ENCODE results near the gene GPR37L1. TPM values are rescaled to one million over a fixed set of nuclear protein-coding genes. Genes with fewer than 3 reads are reported as not detected.

Gene GPR37L1
- total and polyA plus RNA-seq, 10 donors = 0.16 TPM; not detected in 9

DNA sequence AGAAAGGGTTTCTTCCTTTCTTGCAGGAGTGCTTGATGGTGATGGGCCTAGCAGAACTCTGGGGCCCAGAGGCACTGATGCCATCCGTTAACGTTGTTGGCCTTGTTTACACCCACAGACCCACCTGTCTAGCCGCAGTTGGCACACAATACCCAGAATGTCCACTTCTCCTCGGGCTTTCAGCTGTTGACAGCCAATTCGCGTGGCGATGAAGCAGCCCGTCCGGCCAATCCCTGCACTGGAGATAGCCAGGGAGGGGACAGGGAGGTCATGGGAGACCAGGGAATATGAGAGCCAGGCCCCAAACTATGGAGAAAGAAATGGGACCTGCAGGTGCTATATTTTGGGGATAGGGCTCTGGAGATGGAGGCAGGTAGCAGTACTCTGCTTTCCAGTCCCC, 27.5 kb downstream of the GPR37L1 start:
- no peak for TF ChIP-seq POLR2A (IDR thresholded peaks at IDR 0.05)
- peaks cover 10 to 41% (median 20%) of the 10 kb centered on the region in 6 donors for H3K4me1 ChIP-seq
- no peaks in the 10 kb centered on the region for H3K27me3 ChIP-seq (replicated peaks in 1 of 7)
- DNase-seq = no peak
- no peaks in the 10 kb centered on the region for H3K9me3 ChIP-seq
- H3K27ac ChIP-seq = no peak overlapping the region
- peaks cover 0 to 88% (median 51%) of the 10 kb centered on the region in 6 donors for H3K36me3 ChIP-seq
- 90 to 96% (median 93%) methylated on average over 9 of the region's 9 CpGs for WGBS, 5 donors
- intact Hi-C loops (cut with DNase I; ENCODE audit: low total_unique reads) = no loop called here
- H3K4me3 ChIP-seq = no peak overlapping the region

DNA sequence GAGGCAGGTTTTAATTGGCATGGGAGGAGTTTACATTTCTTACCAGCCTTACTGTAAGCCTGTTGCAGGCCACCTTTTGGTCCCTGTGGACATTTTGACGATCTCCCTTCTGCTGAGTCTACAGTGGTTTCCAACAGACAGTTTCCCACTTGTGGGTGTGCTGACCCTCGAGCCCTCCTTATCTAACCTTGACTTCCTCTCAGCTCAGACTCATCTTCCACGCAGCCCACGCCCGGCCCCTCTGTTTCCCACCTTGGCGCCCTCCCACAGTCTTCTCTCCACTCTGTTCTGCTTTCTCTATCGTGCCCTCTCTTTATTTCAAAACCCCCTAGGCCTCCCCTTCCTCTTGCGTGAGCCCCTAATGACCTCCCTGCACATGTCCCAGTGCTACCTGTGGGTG, 27.9 kb downstream of the GPR37L1 start:
- no peak overlapping the region for H3K27ac ChIP-seq
- TF ChIP-seq POLR2A (IDR thresholded peaks at IDR 0.05) (no peak), POLR2AphosphoS5 (IDR thresholded peaks at IDR 0.05) (no peak)
- TF ChIP-seq, protein P1, sequence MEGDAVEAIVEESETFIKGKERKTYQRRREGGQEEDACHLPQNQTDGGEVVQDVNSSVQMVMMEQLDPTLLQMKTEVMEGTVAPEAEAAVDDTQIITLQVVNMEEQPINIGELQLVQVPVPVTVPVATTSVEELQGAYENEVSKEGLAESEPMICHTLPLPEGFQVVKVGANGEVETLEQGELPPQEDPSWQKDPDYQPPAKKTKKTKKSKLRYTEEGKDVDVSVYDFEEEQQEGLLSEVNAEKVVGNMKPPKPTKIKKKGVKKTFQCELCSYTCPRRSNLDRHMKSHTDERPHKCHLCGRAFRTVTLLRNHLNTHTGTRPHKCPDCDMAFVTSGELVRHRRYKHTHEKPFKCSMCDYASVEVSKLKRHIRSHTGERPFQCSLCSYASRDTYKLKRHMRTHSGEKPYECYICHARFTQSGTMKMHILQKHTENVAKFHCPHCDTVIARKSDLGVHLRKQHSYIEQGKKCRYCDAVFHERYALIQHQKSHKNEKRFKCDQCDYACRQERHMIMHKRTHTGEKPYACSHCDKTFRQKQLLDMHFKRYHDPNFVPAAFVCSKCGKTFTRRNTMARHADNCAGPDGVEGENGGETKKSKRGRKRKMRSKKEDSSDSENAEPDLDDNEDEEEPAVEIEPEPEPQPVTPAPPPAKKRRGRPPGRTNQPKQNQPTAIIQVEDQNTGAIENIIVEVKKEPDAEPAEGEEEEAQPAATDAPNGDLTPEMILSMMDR (IDR thresholded peaks at IDR 0.05 in 8 of 11, conservative IDR thresholded peaks at IDR 0.05 in 3 of 11) = no peak
- no peak for DNase-seq
- H3K36me3 ChIP-seq = peaks cover 0 to 92% (median 52%) of the 10 kb centered on the region in 6 donors
- intact Hi-C loops (cut with DNase I; ENCODE audit: low total_unique reads) = no loop called here
- H3K27me3 ChIP-seq (replicated peaks in 1 of 7) = no peaks in the 10 kb centered on the region
- H3K4me1 ChIP-seq = peaks cover 7 to 41% (median 20%) of the 10 kb centered on the region in 6 donors
- 51 to 71% (median 63%) methylated on average over 8 of the region's 8 CpGs for WGBS, 5 donors
- no peak overlapping the region for H3K4me3 ChIP-seq
- H3K9me3 ChIP-seq = no peaks in the 10 kb centered on the region

DNA sequence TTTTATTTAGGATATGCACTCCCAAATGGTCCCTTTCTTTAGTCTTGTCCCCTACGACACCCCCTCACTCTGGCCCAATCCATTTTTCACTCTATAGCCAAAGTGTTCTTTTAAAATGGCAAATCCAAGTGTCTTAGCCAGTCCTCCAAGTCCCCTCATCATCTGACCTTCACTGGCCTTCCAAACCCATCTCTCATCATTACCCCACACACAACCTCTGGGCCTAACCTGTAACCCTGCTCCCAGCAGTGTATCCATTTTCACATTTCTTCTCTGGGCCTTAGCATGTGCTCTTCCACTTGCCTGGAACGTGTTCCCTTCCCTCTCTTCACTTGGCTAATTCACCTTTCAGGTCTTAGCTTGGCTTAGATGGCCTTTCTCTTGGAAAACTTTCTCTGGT, 28.3 kb downstream of the GPR37L1 start:
- whole genome bisulfite sequencing, 5 donors = 86 to 95% (median 93%) methylated on average over 2 of the region's 2 CpGs
- TF ChIP-seq POLR2AphosphoS5 (IDR thresholded peaks at IDR 0.05) = no peak
- TF ChIP-seq, protein P1 (IDR thresholded peaks at IDR 0.05 in 8 of 11, conservative IDR thresholded peaks at IDR 0.05 in 3 of 11) = no peak
- no peak for TF ChIP-seq POLR2A (IDR thresholded peaks at IDR 0.05)
- Histone ChIP-seq H3K27me3 (replicated peaks in 1 of 7) (no peaks in the 10 kb centered on the region), H3K36me3 (peaks cover 0 to 96% (median 52%) of the 10 kb centered on the region in 6 donors), H3K27ac (no peak overlapping the region), H3K9me3 (no peaks in the 10 kb centered on the region), H3K4me1 (peaks cover 5 to 41% (median 21%) of the 10 kb centered on the region in 6 donors), H3K4me3 (no peak overlapping the region)
- DNase-seq = no peak
- intact Hi-C loops (cut with DNase I; ENCODE audit: low total_unique reads) = no loop called here

GRCh38 chr1:202152399-202152798, 29.7 kb downstream of the GPR37L1 start:
- Histone ChIP-seq H3K9me3 (no peaks in the 10 kb centered on the region), H3K27me3 (replicated peaks in 1 of 7) (no peaks in the 10 kb centered on the region), H3K27ac (no peak overlapping the region), H3K4me3 (no peak overlapping the region), H3K36me3 (peaks cover 0 to 100% (median 59%) of the 10 kb centered on the region in 6 donors), H3K4me1 (peaks cover 5 to 44% (median 33%) of the 10 kb centered on the region in 6 donors)
- DNase-seq = no peak
- 89 to 96% (median 94%) methylated on average over 10 of the region's 10 CpGs for WGBS, 5 donors
- no peak for TF ChIP-seq POLR2AphosphoS5 (IDR thresholded peaks at IDR 0.05)
- no peak for TF ChIP-seq POLR2A (IDR thresholded peaks at IDR 0.05)
- TF ChIP-seq, protein P1 (IDR thresholded peaks at IDR 0.05 in 8 of 11, conservative IDR thresholded peaks at IDR 0.05 in 3 of 11) = no peak
- intact Hi-C loops (cut with DNase I; ENCODE audit: low total_unique reads) = no loop called here

GRCh38 chr1:202153284-202153683, 30.6 kb downstream of the GPR37L1 start:
- Histone ChIP-seq H3K27ac (no peak overlapping the region), H3K4me3 (no peak overlapping the region), H3K36me3 (peaks cover 0 to 99% (median 57%) of the 10 kb centered on the region in 6 donors), H3K27me3 (replicated peaks in 1 of 7) (no peaks in the 10 kb centered on the region), H3K9me3 (no peaks in the 10 kb centered on the region), H3K4me1 (peaks cover 5 to 49% (median 40%) of the 10 kb centered on the region in 6 donors)
- DNase-seq = no peak
- TF ChIP-seq, protein P1 (IDR thresholded peaks at IDR 0.05 in 8 of 11, conservative IDR thresholded peaks at IDR 0.05 in 3 of 11) = no peak
- TF ChIP-seq POLR2A (IDR thresholded peaks at IDR 0.05) (no peak), POLR2AphosphoS5 (IDR thresholded peaks at IDR 0.05) (no peak)
- whole genome bisulfite sequencing, 5 donors = 94 to 97% (median 94%) methylated on average over 4 of the region's 4 CpGs
- intact Hi-C loops (cut with DNase I; ENCODE audit: low total_unique reads) = no loop called here
